Stimulated activated CD4-positive, alpha-beta T cell treated with anti-CD3 and anti-CD28 coated beads, Interleukin-1b, Interleukin-23, amount 100 ng/mL, for 1 hour (primary cell): ENCODE measurements around the gene SPOCD1.
"Not testable (repeated sequence)": the region's sequence is repeated elsewhere in the genome, so short reads cannot be mapped to it uniquely, and the experiment has no call there.

Experiments used
- DNase-seq, 2 donors: peaks; one replicate each; pipeline ENCODE4 v3.0.0-alpha.2; 2020; ENCODE audit warnings: low read depth in 2 of 2

The SPOCD1 gene

GRCh38 chr1:31828926-31829690 is 13.3 kb upstream of the SPOCD1 start:
- DNase-seq: no peak

- no peak for DNase-seq
These were observed 12.5 kb upstream of the SPOCD1 start for GRCh38 chr1:31828341-31828740.

- no peak for DNase-seq
These were observed 8.0 kb upstream of the SPOCD1 start for GRCh38 chr1:31823780-31824179.

GRCh38 chr1:31822766-31823165 is 6.9 kb upstream of the SPOCD1 start:
- DNase-seq: no peak

- not testable (repeated sequence) for DNase-seq
These were observed 4.4 kb upstream of the SPOCD1 start for GRCh38 chr1:31820196-31820595.

- no peak for DNase-seq
These were observed 2.4 kb upstream of the SPOCD1 start for GRCh38 chr1:31818206-31818605.

- not testable (repeated sequence) for DNase-seq
These were observed 1.1 kb upstream of the SPOCD1 start for GRCh38 chr1:31816947-31817346.

GRCh38 chr1:31816501-31816900 is 679 bp upstream of the SPOCD1 start:
- DNase-seq: not testable (repeated sequence)

- no peak for DNase-seq
These were observed 546 bp downstream of the SPOCD1 start for GRCh38 chr1:31815307-31815645.

GRCh38 chr1:31814631-31815306 is 1.1 kb downstream of the SPOCD1 start:
- no peak for DNase-seq

- no peak for DNase-seq
These were observed 1.7 kb downstream of the SPOCD1 start for GRCh38 chr1:31814041-31814511.

- no peak for DNase-seq
These were observed 3.5 kb downstream of the SPOCD1 start for GRCh38 chr1:31812158-31812829.

GRCh38 chr1:31811605-31812004 is 4.2 kb downstream of the SPOCD1 start:
- DNase-seq: no peak

- DNase-seq: no peak
These were observed 6.1 kb downstream of the SPOCD1 start for GRCh38 chr1:31809698-31810097.

GRCh38 chr1:31807273-31808048 is 8.4 kb downstream of the SPOCD1 start:
- no peak for DNase-seq

GRCh38 chr1:31805318-31805717 is 10.5 kb downstream of the SPOCD1 start:
- no peak for DNase-seq

- no peak for DNase-seq
These were observed 11.7 kb downstream of the SPOCD1 start for GRCh38 chr1:31804098-31804497.

GRCh38 chr1:31803610-31804009 is 12.2 kb downstream of the SPOCD1 start:
- no peak for DNase-seq

- no peak for DNase-seq
These were observed 13.4 kb downstream of the SPOCD1 start for GRCh38 chr1:31802190-31803150.

GRCh38 chr1:31801458-31801857 is 14.4 kb downstream of the SPOCD1 start:
- no peak for DNase-seq

- no peak for DNase-seq
These were observed 15.2 kb downstream of the SPOCD1 start for GRCh38 chr1:31800674-31800967.
